Measurements from ENCODE around the gene RNF125. TPM values are rescaled to one million over a fixed set of nuclear protein-coding genes. Genes with fewer than 3 reads are reported as not detected.

RNF125 gene
- total and polyA plus RNA-seq, 4 donors: 1.6 to 5.7 (median 3.6) TPM

GRCh38 chr18:31983020-31983419, 35.6 kb upstream of the RNF125 start (continued):
- TF ChIP-seq ZBTB33 (IDR thresholded peaks at IDR 0.05) (peak; percentile 65), REST (IDR thresholded peaks at IDR 0.05) (peak; percentile 67), ATF3 (IDR thresholded peaks at IDR 0.05) (no peak), YY1 (IDR thresholded peaks at IDR 0.05) (peak; percentile 90)

GRCh38 chr18:31983976-31984375, 34.6 kb upstream of the RNF125 start:
- H3K9me3 ChIP-seq (ENCODE audit: control insufficient read depth in 4 of 4, low read length in 3 of 4): no peaks in the 10 kb centered on the region
- no peak overlapping the region for H3K9ac ChIP-seq (ENCODE audit: low read depth in 1 of 2, low read length in 2 of 2)
- TF ChIP-seq HNF4A (conservative IDR thresholded peaks at IDR 0.05) (peak in 1 of 2 donors; percentile 39), ZBTB33 (IDR thresholded peaks at IDR 0.05) (no peak)
- DNase-seq (ENCODE audit: low spot score): no peak
- peak overlapping the region in 1 of 3 donors; percentile 12 for H3K4me3 ChIP-seq (ENCODE audit: low read depth in 1 of 3, low read length in 3 of 3)
- H3K27me3 ChIP-seq (ENCODE audit: control insufficient read depth in 4 of 4, insufficient read depth in 4 of 4, low read length in 3 of 4): no peaks in the 10 kb centered on the region
- H3K27ac ChIP-seq (ENCODE audit: low read depth in 1 of 2, low read length in 2 of 2): peak overlapping the region; percentile 78 to 82
- H3K36me3 ChIP-seq (ENCODE audit: control insufficient read depth in 4 of 4, insufficient read depth in 3 of 4, low read depth in 1 of 4, low read length in 3 of 4): no peaks in the 10 kb centered on the region
- WGBS: 37% methylated on average over 5 of the region's 5 CpGs
- H3K4me1 ChIP-seq (ENCODE audit: control insufficient read depth in 4 of 4, insufficient read depth in 4 of 4, low read length in 3 of 4): peaks cover 3 to 22% (median 10%) of the 10 kb centered on the region in 4 donors

GRCh38 chr18:31990823-31991222, 27.8 kb upstream of the RNF125 start:
- DNase-seq (ENCODE audit: low spot score): no peak
- H3K4me1 ChIP-seq (ENCODE audit: control insufficient read depth in 4 of 4, insufficient read depth in 4 of 4, low read length in 3 of 4): peaks cover 0 to 6% (median 0%) of the 10 kb centered on the region in 4 donors
- no peaks in the 10 kb centered on the region for H3K9me3 ChIP-seq (ENCODE audit: control insufficient read depth in 4 of 4, low read length in 3 of 4)
- H3K27me3 ChIP-seq (ENCODE audit: control insufficient read depth in 4 of 4, insufficient read depth in 4 of 4, low read length in 3 of 4): no peaks in the 10 kb centered on the region
- H3K27ac ChIP-seq (ENCODE audit: low read depth in 1 of 2, low read length in 2 of 2): no peak overlapping the region
- TF ChIP-seq HNF4A (conservative IDR thresholded peaks at IDR 0.05): no peak
- TF ChIP-seq ZBTB33 (IDR thresholded peaks at IDR 0.05): no peak
- TF ChIP-seq RXRA (IDR thresholded peaks at IDR 0.05): no peak
- TF ChIP-seq NR2F2 (IDR thresholded peaks at IDR 0.05): no peak
- no peak for TF ChIP-seq FOXA1 (IDR thresholded peaks at IDR 0.05)
- TF ChIP-seq ATF3 (IDR thresholded peaks at IDR 0.05): no peak
- TF ChIP-seq GABPA (IDR thresholded peaks at IDR 0.05 in 1 of 2, conservative IDR thresholded peaks at IDR 0.05 in 1 of 2): no peak
- no peak for TF ChIP-seq YY1 (IDR thresholded peaks at IDR 0.05)
- TF ChIP-seq REST (IDR thresholded peaks at IDR 0.05): no peak
- no peaks in the 10 kb centered on the region for H3K36me3 ChIP-seq (ENCODE audit: control insufficient read depth in 4 of 4, insufficient read depth in 3 of 4, low read depth in 1 of 4, low read length in 3 of 4)
- WGBS: 99% methylated on average over 2 of the region's 2 CpGs
- no peak overlapping the region for H3K4me3 ChIP-seq (ENCODE audit: low read depth in 1 of 3, low read length in 3 of 3)
- H3K9ac ChIP-seq (ENCODE audit: low read depth in 1 of 2, low read length in 2 of 2): no peak overlapping the region
